Epithelial cell of proximal tubule (primary cell): ENCODE results near the gene BPIFA1. TPM values are rescaled to one million over a fixed set of nuclear protein-coding genes. Genes with fewer than 3 reads are reported as not detected.

Experiments used
- DNase-seq: peaks from one replicate; pipeline ENCODE4 v3.0.0-alpha.2; 2011; ENCODE audit warnings: low read depth
- H3K4me3 ChIP-seq: 2 replicates; pipeline ENCODE4 v1.5.1; 2011; ENCODE audit warnings: low read depth, mild to moderate bottlenecking, low read length
- CTCF ChIP-seq: conservative IDR thresholded peaks from 2 replicates; pipeline ENCODE4 v1.5.1; 2012; ENCODE audit warnings: low read depth, mild to moderate bottlenecking, low read length
- total RNA-seq: library from RNA; depleted of rRNA; stranded (reverse); fragments of >200 nt; gene quantifications from 2 replicates; pipeline ENCODE4 v1.2.3, GENCODE V29; 2015

BPIFA1 gene
- total RNA-seq, 1 donor from 2014 or later = not detected

DNA sequence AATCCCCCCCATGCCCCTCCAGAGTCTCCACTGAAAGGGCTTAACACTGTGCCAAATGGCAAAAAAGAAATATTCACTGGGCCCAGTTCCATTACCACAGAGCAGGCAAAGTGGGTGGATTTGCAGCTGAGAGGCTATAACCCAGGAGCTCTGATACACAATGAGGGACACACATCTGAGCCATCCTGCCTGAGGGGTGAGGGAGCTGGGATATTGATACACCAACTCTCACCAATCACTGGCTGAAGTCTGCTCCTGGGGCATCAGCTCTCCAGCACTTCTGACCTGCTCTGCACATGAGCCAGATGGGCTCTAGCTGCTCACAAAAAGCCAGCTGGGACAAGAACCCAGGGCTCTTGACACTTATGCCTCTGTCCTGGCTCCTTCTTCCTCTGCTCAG, 52.1 kb downstream of the BPIFA1 start:
- no peak for DNase-seq
- TF ChIP-seq CTCF = no peak
- no peak overlapping the region for H3K4me3 ChIP-seq

GRCh38 chr20:33290852-33291251, 55.1 kb downstream of the BPIFA1 start:
- TF ChIP-seq CTCF = no peak
- no peak overlapping the region for H3K4me3 ChIP-seq
- no peak for DNase-seq

- DNase-seq = no peak
- no peak for TF ChIP-seq CTCF
- no peak overlapping the region for H3K4me3 ChIP-seq
Measured at GRCh38 chr20:33291416-33291815, 55.6 kb downstream of the BPIFA1 start.

- peak; percentile 99 for TF ChIP-seq CTCF
- no peak for DNase-seq
- no peak overlapping the region for H3K4me3 ChIP-seq
Measured at GRCh38 chr20:33291830-33292355, 56.1 kb downstream of the BPIFA1 start.

Other genes with a start within 250 kb of the BPIFA1 start
- gene SUN5, start 231.6 kb upstream of the BPIFA1 start, total RNA-seq = not detected in 2 replicates
- gene BPIFB2, start 228.3 kb upstream of the BPIFA1 start, total RNA-seq = not detected in 2 replicates
- not detected in 2 replicates for gene BPIFB6, start 204.3 kb upstream of the BPIFA1 start, total RNA-seq
- gene BPIFB3, start 182.1 kb upstream of the BPIFA1 start, total RNA-seq = not detected in 2 replicates
- not detected in 2 replicates for gene BPIFB4, start 156.4 kb upstream of the BPIFA1 start, total RNA-seq
- gene BPIFA2, start 67.8 kb upstream of the BPIFA1 start, total RNA-seq = not detected in 2 replicates
- not detected in 2 replicates for gene BPIFA3, start 18.6 kb upstream of the BPIFA1 start, total RNA-seq
- gene BPIFB1, start 47.2 kb downstream of the BPIFA1 start, total RNA-seq = not detected in 2 replicates
- 28.8 and 42.1 TPM in 2 replicates for gene CDK5RAP1, start 165.5 kb downstream of the BPIFA1 start, total RNA-seq
- gene SNTA1, start 207.8 kb downstream of the BPIFA1 start, total RNA-seq = 6.9 and 12.4 TPM in 2 replicates